IMR-90 (cell line): ENCODE measurements around the gene MEX3B. TPM values are rescaled to one million over a fixed set of nuclear protein-coding genes. Genes with fewer than 3 reads are reported as not detected.

Experiments used
- ATAC-seq: fragments of 200-7000 bp; cut with Tn5 transposase; 2 replicates; pipeline ENCODE4 v1.9.1; 2020; ENCODE audit warnings: low read depth, mild to moderate bottlenecking, moderate library complexity
- BruUV-seq: library from RNA; stranded (reverse); fragments of 400-500 nt; replicated peaks from 2 replicates; lab custom pipeline; 2021; lab: Mats Ljungman, UMichigan
- CTCF ChIA-PET: fragments of 300-600 bp; formaldehyde crosslinking; extraction: SDS; loops from one replicate; lab custom pipeline; 2021; ENCODE audit warnings: antibody characterized with exemption; lab: Yijun Ruan, JAX
- POLR2A ChIA-PET: fragments of 300-600 bp; sonication (Branson Sonifier 250); formaldehyde crosslinking; loops from one replicate; lab custom pipeline; 2022; ENCODE audit warnings: antibody characterized with exemption; ENCODE audit not compliant: unreplicated experiment; lab: Charles Lee
- DNase-seq: peaks from one replicate; pipeline ENCODE4 v3.0.0; 2013
- H2AFZ ChIP-seq: replicated peaks from 2 replicates; pipeline ENCODE3; 2013; ENCODE audit warnings: low read length, mild to moderate bottlenecking; ENCODE audit not compliant: poor library complexity
- H2AK5ac ChIP-seq: 2 replicates; pipeline ENCODE4 v1.6.1; 2013; ENCODE audit warnings: low read depth, low read length, inconsistent platforms
- H2AK9ac ChIP-seq: replicated peaks from 2 replicates; pipeline ENCODE3; 2013; ENCODE audit warnings: mild to moderate bottlenecking, low read depth, low read length, moderate library complexity; ENCODE audit not compliant: poor library complexity
- H2BK120ac ChIP-seq: 2 replicates; pipeline ENCODE4 v1.6.1; 2013; ENCODE audit warnings: low read depth, low read length, inconsistent platforms
- H2BK15ac ChIP-seq: 3 replicates; pipeline ENCODE4 v1.6.1; 2013; ENCODE audit warnings: low read depth, low read length, inconsistent platforms
- H2BK20ac ChIP-seq: 2 replicates; pipeline ENCODE4 v1.6.1; 2013; ENCODE audit warnings: low read depth, mild to moderate bottlenecking, inconsistent platforms, low read length, moderate library complexity
- H2BK5ac ChIP-seq: 2 replicates; pipeline ENCODE4 v1.6.1; 2013; ENCODE audit warnings: mild to moderate bottlenecking, low read depth, low read length, inconsistent platforms; ENCODE audit not compliant: poor library complexity, severe bottlenecking
- H3K14ac ChIP-seq: replicated peaks from 2 replicates; pipeline ENCODE4 v1.6.1; 2013; ENCODE audit warnings: low read depth, low read length, inconsistent platforms
- H3K18ac ChIP-seq: 2 replicates; pipeline ENCODE4 v1.6.1; 2013; ENCODE audit warnings: low read depth, low read length, control low read depth
- H3K23ac ChIP-seq: 2 replicates; pipeline ENCODE4 v1.6.1; 2013; ENCODE audit warnings: low read depth, low read length, inconsistent platforms
- H3K27ac ChIP-seq: 2 replicates; pipeline ENCODE4 v1.5.1; 2013; ENCODE audit warnings: mild to moderate bottlenecking, control low read depth, low read length; ENCODE audit not compliant: insufficient read depth
- H3K27me3 ChIP-seq: 2 replicates; pipeline ENCODE4 v1.6.1; 2013; ENCODE audit warnings: low read length; ENCODE audit not compliant: control insufficient read depth, insufficient read depth
- H3K36me3 ChIP-seq: 2 replicates; pipeline ENCODE4 v1.6.1; 2013; ENCODE audit warnings: low read length, mixed read lengths; ENCODE audit not compliant: control insufficient read depth, insufficient read depth
- H3K4ac ChIP-seq: 2 replicates; pipeline ENCODE4 v1.6.1; 2013; ENCODE audit warnings: low read depth, low read length, inconsistent platforms
- H3K4me1 ChIP-seq: 2 replicates; pipeline ENCODE4 v1.6.1; 2013; ENCODE audit warnings: low read length, mixed read lengths; ENCODE audit not compliant: control insufficient read depth, insufficient read depth
- H3K4me2 ChIP-seq: 2 replicates; pipeline ENCODE4 v1.6.1; 2013; ENCODE audit warnings: low read depth, mild to moderate bottlenecking, control low read depth, low read length, moderate library complexity
- H3K4me3 ChIP-seq: 2 replicates; pipeline ENCODE4 v1.5.1; 2013; ENCODE audit warnings: low read depth, mild to moderate bottlenecking, control low read depth, low read length, moderate library complexity; ENCODE audit not compliant: insufficient read depth
- H3K56ac ChIP-seq: 2 replicates; pipeline ENCODE4 v1.6.1; 2013; ENCODE audit warnings: low read length, inconsistent platforms; ENCODE audit not compliant: insufficient read depth; ENCODE audit errors: extremely low read depth
- H3K79me1 ChIP-seq, 2 experiments: 2 replicates each; pipeline ENCODE4 v1.6.1; 2013; ENCODE audit warnings: low read length in 2 of 2, inconsistent platforms in 1 of 2, low read depth in 1 of 2
- H3K9ac ChIP-seq: 2 replicates; pipeline ENCODE4 v1.6.1; 2013; ENCODE audit warnings: low read depth, low read length, control low read depth
- H3K9me1 ChIP-seq: 2 replicates; pipeline ENCODE4 v1.6.1; 2013; ENCODE audit warnings: low read length, inconsistent platforms; ENCODE audit not compliant: insufficient read depth
- H3K9me3 ChIP-seq: 2 replicates; pipeline ENCODE4 v1.6.1; 2013; ENCODE audit warnings: low read length; ENCODE audit not compliant: control insufficient read depth, insufficient read depth
- H4K20me1 ChIP-seq: 2 replicates; pipeline ENCODE4 v1.6.1; 2013; ENCODE audit warnings: low read length, inconsistent platforms; ENCODE audit not compliant: insufficient read depth
- H4K5ac ChIP-seq: 2 replicates; pipeline ENCODE4 v1.6.1; 2013; ENCODE audit warnings: mild to moderate bottlenecking, low read depth, low read length, control low read depth
- H4K8ac ChIP-seq, 2 experiments: 2 replicates each; pipeline ENCODE4 v1.6.1; 2013; ENCODE audit warnings: low read depth in 2 of 2, low read length in 2 of 2, control low read depth in 1 of 2, inconsistent platforms in 1 of 2
- H4K91ac ChIP-seq: 2 replicates; pipeline ENCODE4 v1.6.1; 2013; ENCODE audit warnings: low read depth, low read length, inconsistent platforms; ENCODE audit not compliant: insufficient read depth
- BHLHE40 ChIP-seq: fragments of 150-350 bp; IDR thresholded peaks from 2 replicates; pipeline ENCODE4 v1.6.1; 2016; ENCODE audit warnings: mild to moderate bottlenecking, low read depth, low read length
- CEBPB ChIP-seq: IDR thresholded peaks from 2 replicates; pipeline ENCODE4 v1.6.1; 2012; ENCODE audit warnings: low read depth, low read length, improper control_type of control experiment
- CHD1 ChIP-seq: IDR thresholded peaks from 2 replicates; pipeline ENCODE4 v1.6.1; 2012; ENCODE audit warnings: low read depth, low read length, improper control_type of control experiment
- ELK1 ChIP-seq: fragments of 150-350 bp; IDR thresholded peaks from 2 replicates; pipeline ENCODE4 v1.6.1; 2016; ENCODE audit warnings: low read depth, mild to moderate bottlenecking, low read length, moderate library complexity, borderline replicate concordance
- FOS ChIP-seq: fragments of 150-350 bp; IDR thresholded peaks from 2 replicates; pipeline ENCODE4 v1.6.1; 2016; ENCODE audit warnings: low read depth, low read length
- MAFK ChIP-seq: IDR thresholded peaks from 2 replicates; pipeline ENCODE4 v1.6.1; 2012; ENCODE audit warnings: low read depth, low read length, improper control_type of control experiment
- MAZ ChIP-seq: IDR thresholded peaks from 2 replicates; pipeline ENCODE4 v1.6.1; 2012; ENCODE audit warnings: low read depth, mild to moderate bottlenecking, low read length, improper control_type of control experiment, moderate library complexity, borderline replicate concordance
- MXI1 ChIP-seq: IDR thresholded peaks from 2 replicates; pipeline ENCODE4 v1.6.1; 2012; ENCODE audit warnings: low read depth, mild to moderate bottlenecking, low read length, moderate library complexity, borderline replicate concordance
- NFE2L2 ChIP-seq: fragments of 150-350 bp; IDR thresholded peaks from 2 replicates; pipeline ENCODE4 v1.6.1; 2016; ENCODE audit warnings: low read depth, mild to moderate bottlenecking, low read length
- POLR2A ChIP-seq: IDR thresholded peaks from 2 replicates; pipeline ENCODE4 v1.6.1; 2012; ENCODE audit warnings: mild to moderate bottlenecking, low read depth, low read length
- RAD21 ChIP-seq: IDR thresholded peaks from 2 replicates; pipeline ENCODE4 v1.6.1; 2012; ENCODE audit warnings: low read length, improper control_type of control experiment
- RCOR1 ChIP-seq: IDR thresholded peaks from 2 replicates; pipeline ENCODE4 v1.6.1; 2012; ENCODE audit warnings: mild to moderate bottlenecking, low read length, improper control_type of control experiment; ENCODE audit not compliant: insufficient replicate concordance
- RFX5 ChIP-seq: IDR thresholded peaks from 2 replicates; pipeline ENCODE4 v1.8.0; 2012; ENCODE audit warnings: low read depth, mild to moderate bottlenecking, low read length, moderate library complexity
- SMC3 ChIP-seq: fragments of 150-350 bp; IDR thresholded peaks from 2 replicates; pipeline ENCODE4 v1.6.1; 2016; ENCODE audit warnings: low read depth, mild to moderate bottlenecking, antibody characterized with exemption, low read length, moderate library complexity
- WGBS, 2 experiments: methylation state at CpG; one replicate each; pipeline versions ENCODE4 v1.1.5 to v1.1.7; 2013; ENCODE audit warnings: missing lambda C conversion rate in 2 of 2; ENCODE audit not compliant: insufficient read length in 1 of 2; ENCODE audit errors: extremely low coverage in 2 of 2; 5-methylcytosine and 5-hydroxymethylcytosine counted together
- dilution Hi-C: fragments of 300-500 bp; cut with HindIII; formaldehyde crosslinking; loops from one replicate; pipeline ENCODE4 v1.14.3; 2018; ENCODE audit warnings: low sequenced_read_pairs; ENCODE audit not compliant: unreplicated experiment
- in situ Hi-C: fragments of 300-500 bp; cut with MboI; formaldehyde crosslinking; loops from 3 replicates; pipeline ENCODE4 v1.14.3; 2019; ENCODE audit warnings: low sequenced_read_pairs, inconsistent platforms, mixed read lengths
- intact Hi-C: fragments of 100-400 bp; cut with micrococcal nuclease; formaldehyde crosslinking; loops from 2 replicates; pipeline ENCODE4 v1.10.0; 2022
- polyA plus RNA-seq, 3 experiments: library from polyadenylated mRNA; depleted of rRNA; stranded (reverse); fragments of >200 nt; gene quantifications; 2 replicates each; pipeline ENCODE4 v1.2.3, GENCODE V29; 2012; ENCODE audit warnings: low replicate concordance in 1 of 3
- total RNA-seq: library from RNA; depleted of rRNA; stranded (reverse); fragments of >200 nt; gene quantifications from 2 replicates; pipeline ENCODE4 v1.2.3, GENCODE V29; 2012
- TF ChIP-seq, protein P1 (sequence below): conservative IDR thresholded peaks from 2 replicates; pipeline ENCODE4 v1.5.1; 2012; ENCODE audit warnings: mild to moderate bottlenecking, low read depth, low read length, improper control_type of control experiment
- TF ChIP-seq, protein P2 (sequence below): fragments of 150-350 bp; IDR thresholded peaks from 2 replicates; pipeline ENCODE4 v1.6.1; 2017; ENCODE audit warnings: mild to moderate bottlenecking, antibody characterized with exemption, low read length, low read depth

MEX3B gene
- total and polyA plus RNA-seq, 2 of the 4 experiments (the other 2 are of a cell fraction): 3.6 to 12.9 TPM

- H2BK20ac ChIP-seq: no peak overlapping the region
- dilution Hi-C loops (no loop called here), in situ Hi-C loops (no loop called here), intact Hi-C loops (no loop called here)
- H4K8ac ChIP-seq: no peak overlapping the region
- no peak overlapping the region for H4K91ac ChIP-seq
- no peaks in the 10 kb centered on the region for H3K9me1 ChIP-seq
- H2BK120ac ChIP-seq: no peak overlapping the region
- H3K9ac ChIP-seq: no peak overlapping the region
- H3K9me3 ChIP-seq: peaks cover 4% of the 10 kb centered on the region; the same call in 1 of the 2 replicates
- no peak overlapping the region for H3K56ac ChIP-seq
- no peak overlapping the region for H3K27ac ChIP-seq
- no peaks in the 10 kb centered on the region for H3K36me3 ChIP-seq
- no peak overlapping the region for H4K5ac ChIP-seq
- H3K4me2 ChIP-seq: no peak overlapping the region
- no peak for DNase-seq
- H3K27me3 ChIP-seq: peaks cover 6% of the 10 kb centered on the region
- no peak overlapping the region for H2BK15ac ChIP-seq
- WGBS, 2 experiments: no CpG with 5 or more reads among the region's 1 CpG
- no peak overlapping the region for H2AFZ ChIP-seq
- H3K79me1 ChIP-seq: no peaks in the 10 kb centered on the region
- TF ChIP-seq MAZ: no peak
- TF ChIP-seq NFE2L2: no peak
- no peak for TF ChIP-seq RFX5
- TF ChIP-seq POLR2A: no peak
- TF ChIP-seq RAD21: no peak
- TF ChIP-seq, protein P1, sequence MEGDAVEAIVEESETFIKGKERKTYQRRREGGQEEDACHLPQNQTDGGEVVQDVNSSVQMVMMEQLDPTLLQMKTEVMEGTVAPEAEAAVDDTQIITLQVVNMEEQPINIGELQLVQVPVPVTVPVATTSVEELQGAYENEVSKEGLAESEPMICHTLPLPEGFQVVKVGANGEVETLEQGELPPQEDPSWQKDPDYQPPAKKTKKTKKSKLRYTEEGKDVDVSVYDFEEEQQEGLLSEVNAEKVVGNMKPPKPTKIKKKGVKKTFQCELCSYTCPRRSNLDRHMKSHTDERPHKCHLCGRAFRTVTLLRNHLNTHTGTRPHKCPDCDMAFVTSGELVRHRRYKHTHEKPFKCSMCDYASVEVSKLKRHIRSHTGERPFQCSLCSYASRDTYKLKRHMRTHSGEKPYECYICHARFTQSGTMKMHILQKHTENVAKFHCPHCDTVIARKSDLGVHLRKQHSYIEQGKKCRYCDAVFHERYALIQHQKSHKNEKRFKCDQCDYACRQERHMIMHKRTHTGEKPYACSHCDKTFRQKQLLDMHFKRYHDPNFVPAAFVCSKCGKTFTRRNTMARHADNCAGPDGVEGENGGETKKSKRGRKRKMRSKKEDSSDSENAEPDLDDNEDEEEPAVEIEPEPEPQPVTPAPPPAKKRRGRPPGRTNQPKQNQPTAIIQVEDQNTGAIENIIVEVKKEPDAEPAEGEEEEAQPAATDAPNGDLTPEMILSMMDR: no peak
- no peak for TF ChIP-seq SMC3
- TF ChIP-seq CHD1: no peak
- no peak for TF ChIP-seq FOS
- TF ChIP-seq, protein P2, sequence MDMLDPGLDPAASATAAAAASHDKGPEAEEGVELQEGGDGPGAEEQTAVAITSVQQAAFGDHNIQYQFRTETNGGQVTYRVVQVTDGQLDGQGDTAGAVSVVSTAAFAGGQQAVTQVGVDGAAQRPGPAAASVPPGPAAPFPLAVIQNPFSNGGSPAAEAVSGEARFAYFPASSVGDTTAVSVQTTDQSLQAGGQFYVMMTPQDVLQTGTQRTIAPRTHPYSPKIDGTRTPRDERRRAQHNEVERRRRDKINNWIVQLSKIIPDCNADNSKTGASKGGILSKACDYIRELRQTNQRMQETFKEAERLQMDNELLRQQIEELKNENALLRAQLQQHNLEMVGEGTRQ: no peak
- TF ChIP-seq ELK1: no peak
- TF ChIP-seq RCOR1: no peak
- no peak for TF ChIP-seq MAFK
- TF ChIP-seq MXI1: no peak
- TF ChIP-seq CEBPB: no peak
- no peak for TF ChIP-seq BHLHE40
- no TSS peak for BruUV-seq
- H2AK5ac ChIP-seq: no peak overlapping the region
- no peak for ATAC-seq
- H3K23ac ChIP-seq: no peak overlapping the region
- POLR2A ChIA-PET: no interaction called here
- H3K4me3 ChIP-seq: no peak overlapping the region
- no peak overlapping the region for H2AK9ac ChIP-seq
- H4K20me1 ChIP-seq: no peaks in the 10 kb centered on the region
- no peak overlapping the region for H3K14ac ChIP-seq
- no peaks in the 10 kb centered on the region for H3K4me1 ChIP-seq
- H3K18ac ChIP-seq: no peak overlapping the region
- no peak overlapping the region for H3K4ac ChIP-seq
- no peak overlapping the region for H2BK5ac ChIP-seq
- CTCF ChIA-PET: interaction anchor here (0.6 kb wide), 2 partner anchors 15 to 18 kb away, joined by 3 to 7 read pairs; no protein-coding TSS in a partner anchor
Observed at GRCh38 chr15:82074610-82075009, 28.8 kb upstream of the MEX3B start.
